ENCODE data around the gene HOXB8. TPM values are rescaled to one million over a fixed set of nuclear protein-coding genes. Genes with fewer than 3 reads are reported as not detected.

Gene HOXB8
- total RNA-seq, 1 donor from 2014 or later: 22.9 TPM

DNA sequence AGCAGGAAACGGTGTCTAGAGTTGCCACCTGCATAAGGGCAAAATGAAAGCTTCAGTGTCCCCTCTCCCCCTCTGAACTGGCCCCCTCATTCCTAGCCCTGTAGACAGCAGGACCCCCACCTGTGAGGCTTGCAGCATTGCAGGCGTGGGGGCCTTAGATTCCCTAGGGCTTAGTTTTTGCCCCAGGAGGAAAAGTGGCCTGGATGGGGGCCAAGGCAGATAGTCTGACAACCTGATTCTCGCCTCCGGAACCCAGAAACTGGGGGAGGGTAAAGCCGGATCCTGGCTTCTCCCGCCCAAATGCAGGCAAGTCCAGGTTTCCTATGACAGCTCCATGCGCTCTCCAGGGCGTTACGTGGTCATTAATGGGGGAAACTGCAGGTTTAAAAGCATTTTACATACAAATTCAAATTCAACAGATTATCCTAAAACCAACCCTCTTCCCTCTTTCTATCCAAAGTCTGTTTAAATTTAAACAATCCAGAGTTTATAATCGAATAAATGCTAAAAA is 9.6 kb downstream of the HOXB8 start:
- Mint-ChIP-seq H3K4me3 (peak overlapping the region; percentile 81), H3K9me3 (no peaks in the 10 kb centered on the region), H3K27ac (ENCODE audit: unreplicated experiment) (no peak overlapping the region), H3K36me3 (ENCODE audit: low read depth) (peaks cover 10% of the 10 kb centered on the region), H3K27me3 (ENCODE audit: low read depth) (peaks cover 100% of the 10 kb centered on the region), H3K4me1 (peaks cover 12% of the 10 kb centered on the region)
- DNase-seq (ENCODE audit: low read depth, low spot score): no peak
- TF ChIP-seq, protein P1, sequence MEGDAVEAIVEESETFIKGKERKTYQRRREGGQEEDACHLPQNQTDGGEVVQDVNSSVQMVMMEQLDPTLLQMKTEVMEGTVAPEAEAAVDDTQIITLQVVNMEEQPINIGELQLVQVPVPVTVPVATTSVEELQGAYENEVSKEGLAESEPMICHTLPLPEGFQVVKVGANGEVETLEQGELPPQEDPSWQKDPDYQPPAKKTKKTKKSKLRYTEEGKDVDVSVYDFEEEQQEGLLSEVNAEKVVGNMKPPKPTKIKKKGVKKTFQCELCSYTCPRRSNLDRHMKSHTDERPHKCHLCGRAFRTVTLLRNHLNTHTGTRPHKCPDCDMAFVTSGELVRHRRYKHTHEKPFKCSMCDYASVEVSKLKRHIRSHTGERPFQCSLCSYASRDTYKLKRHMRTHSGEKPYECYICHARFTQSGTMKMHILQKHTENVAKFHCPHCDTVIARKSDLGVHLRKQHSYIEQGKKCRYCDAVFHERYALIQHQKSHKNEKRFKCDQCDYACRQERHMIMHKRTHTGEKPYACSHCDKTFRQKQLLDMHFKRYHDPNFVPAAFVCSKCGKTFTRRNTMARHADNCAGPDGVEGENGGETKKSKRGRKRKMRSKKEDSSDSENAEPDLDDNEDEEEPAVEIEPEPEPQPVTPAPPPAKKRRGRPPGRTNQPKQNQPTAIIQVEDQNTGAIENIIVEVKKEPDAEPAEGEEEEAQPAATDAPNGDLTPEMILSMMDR (conservative IDR thresholded peaks at IDR 0.05): no peak

DNA sequence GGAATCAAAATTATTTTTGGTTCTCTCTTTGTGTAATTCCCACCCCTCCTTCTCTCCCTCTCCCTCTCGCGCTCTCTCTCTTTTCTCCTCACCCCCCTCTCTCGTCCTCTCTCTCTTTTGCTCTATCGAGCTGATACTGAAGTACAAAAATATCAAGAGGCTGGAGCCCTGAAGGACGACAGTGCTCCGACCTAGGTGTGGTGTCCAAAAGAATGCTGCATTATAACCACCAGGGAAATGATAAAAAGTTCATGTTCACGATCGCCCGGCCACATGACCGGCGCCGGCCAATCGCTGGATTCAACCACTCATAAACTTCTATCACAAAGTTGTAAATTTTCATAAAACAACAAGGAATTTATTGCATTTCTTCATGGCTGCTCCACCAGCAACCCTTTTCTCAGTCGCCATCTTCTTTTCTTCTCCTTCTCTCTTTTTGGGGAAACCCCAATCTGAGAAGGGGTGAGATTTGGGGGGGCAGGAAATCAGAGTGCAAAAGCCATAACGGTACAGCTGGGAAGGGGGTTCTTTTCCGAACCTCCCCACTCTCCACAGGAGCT is 10.2 kb downstream of the HOXB8 start, which contains the start of gene HOXB6:
Gene HOXB6 (minus strand): TSS at position 217 of the 560 bp plus-strand sequence. CDS start 6,836 bp downstream, outside the sequence.
- H3K27ac Mint-ChIP-seq (ENCODE audit: unreplicated experiment): peak within 1 kb of the TSS; percentile 88
- no peaks in the 10 kb centered on the region for H3K9me3 Mint-ChIP-seq
- H3K4me3 Mint-ChIP-seq: peak within 1 kb of the TSS; percentile 81
- no peak for DNase-seq (ENCODE audit: low read depth, low spot score)
- TF ChIP-seq, protein P1 (conservative IDR thresholded peaks at IDR 0.05): no peak
- peaks cover 100% of the 10 kb centered on the region for H3K27me3 Mint-ChIP-seq (ENCODE audit: low read depth)
- H3K36me3 Mint-ChIP-seq (ENCODE audit: low read depth): peaks cover 10% of the 10 kb centered on the region
- H3K4me1 Mint-ChIP-seq: peaks cover 12% of the 10 kb centered on the region

DNA sequence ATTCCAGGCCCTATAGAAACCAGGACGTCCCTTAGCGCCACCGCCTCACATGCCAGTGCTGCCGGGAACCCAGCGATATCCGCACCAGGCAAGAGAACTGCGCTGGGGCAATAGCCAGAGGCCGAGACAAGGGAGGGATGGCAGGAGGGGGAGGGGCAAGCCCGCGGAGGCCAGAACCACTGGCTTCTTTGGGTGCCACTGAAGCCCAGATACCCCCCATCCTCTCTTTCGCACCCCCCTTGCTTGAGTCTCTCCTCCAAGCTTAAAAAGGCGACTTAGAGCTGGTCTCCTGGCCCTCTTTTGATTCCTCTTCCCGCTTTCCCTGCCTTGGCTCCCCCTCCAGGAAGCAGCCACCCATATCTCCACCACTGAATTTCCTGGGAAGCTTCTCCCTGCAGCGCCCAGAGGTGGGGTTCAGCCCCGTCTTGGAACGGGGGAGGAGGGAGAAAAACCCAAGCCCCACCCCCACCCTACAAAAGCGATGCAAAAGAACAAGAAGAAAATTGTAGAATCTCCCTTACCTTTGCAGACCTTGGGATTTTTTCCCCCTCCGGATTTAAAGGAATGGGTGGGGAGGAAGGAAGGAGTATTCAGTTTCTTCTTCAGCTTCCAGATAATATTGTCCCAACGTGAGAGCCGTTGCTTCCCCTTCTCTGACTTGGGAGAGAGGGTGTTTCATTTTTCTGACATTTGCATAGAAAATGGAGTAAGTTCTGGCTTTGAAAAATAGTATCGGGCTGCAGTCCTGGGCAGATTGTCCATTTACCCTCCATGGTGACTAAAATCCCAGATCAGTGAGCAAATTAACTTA is 10.9 kb downstream of the HOXB8 start:
- Mint-ChIP-seq H3K27ac (ENCODE audit: unreplicated experiment) (peak overlapping the region; percentile 45), H3K36me3 (ENCODE audit: low read depth) (peaks cover 10% of the 10 kb centered on the region), H3K4me3 (peak overlapping the region; percentile 81), H3K27me3 (ENCODE audit: low read depth) (peaks cover 100% of the 10 kb centered on the region), H3K4me1 (peaks cover 10% of the 10 kb centered on the region), H3K9me3 (no peaks in the 10 kb centered on the region)
- DNase-seq (ENCODE audit: low read depth, low spot score): no peak
- TF ChIP-seq, protein P1 (conservative IDR thresholded peaks at IDR 0.05): no peak

DNA sequence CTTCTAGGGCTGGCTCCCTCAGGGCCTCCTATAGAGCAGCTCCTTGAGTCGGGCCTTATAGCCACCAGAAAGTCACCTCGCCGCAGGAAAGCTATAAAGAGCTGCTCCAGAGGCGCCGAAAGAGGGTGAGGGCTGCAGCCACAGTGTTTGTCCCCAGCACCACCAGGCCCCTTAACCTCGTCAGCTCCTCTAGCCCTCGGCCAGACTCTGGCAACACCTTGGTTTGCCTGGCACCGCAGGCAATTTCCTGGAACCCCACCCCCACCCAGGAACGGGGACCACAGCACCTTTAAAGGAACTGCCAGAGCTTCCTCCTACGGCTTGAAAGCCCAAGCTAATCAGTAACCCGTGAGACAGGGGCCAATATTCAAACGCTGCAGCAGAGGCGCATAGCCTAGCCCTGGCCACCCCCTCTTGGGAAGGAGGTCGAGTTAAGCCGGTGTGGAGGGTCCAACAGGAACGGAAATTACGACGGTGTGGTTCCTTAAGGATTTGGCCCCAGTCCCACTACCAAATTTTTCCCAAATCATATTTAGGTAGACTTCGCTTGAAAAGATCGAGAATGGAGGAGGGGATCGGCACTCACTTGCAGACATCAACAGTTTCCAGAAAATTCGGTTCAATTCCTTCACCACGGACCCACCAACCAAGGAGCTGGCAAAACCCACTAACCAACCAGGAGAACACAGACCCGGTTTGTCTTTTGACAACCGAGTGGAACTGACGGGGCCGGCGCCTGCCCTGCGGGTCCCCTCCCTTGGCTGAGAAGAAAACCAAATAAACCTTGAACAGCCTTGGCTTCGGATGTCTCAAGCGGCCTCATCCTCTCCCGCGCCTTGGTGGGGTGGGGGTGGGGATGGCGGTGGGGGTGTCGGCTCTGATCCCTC is 13.3 kb downstream of the HOXB8 start:
- TF ChIP-seq, protein P1 (conservative IDR thresholded peaks at IDR 0.05): no peak
- no peak for DNase-seq (ENCODE audit: low read depth, low spot score)
- peaks cover 4% of the 10 kb centered on the region for H3K4me1 Mint-ChIP-seq
- H3K36me3 Mint-ChIP-seq (ENCODE audit: low read depth): peaks cover 9% of the 10 kb centered on the region
- peak overlapping the region; percentile 57 for H3K27ac Mint-ChIP-seq (ENCODE audit: unreplicated experiment)
- H3K4me3 Mint-ChIP-seq: peak overlapping the region; percentile 81
- peaks cover 100% of the 10 kb centered on the region for H3K27me3 Mint-ChIP-seq (ENCODE audit: low read depth)
- H3K9me3 Mint-ChIP-seq: no peaks in the 10 kb centered on the region

DNA sequence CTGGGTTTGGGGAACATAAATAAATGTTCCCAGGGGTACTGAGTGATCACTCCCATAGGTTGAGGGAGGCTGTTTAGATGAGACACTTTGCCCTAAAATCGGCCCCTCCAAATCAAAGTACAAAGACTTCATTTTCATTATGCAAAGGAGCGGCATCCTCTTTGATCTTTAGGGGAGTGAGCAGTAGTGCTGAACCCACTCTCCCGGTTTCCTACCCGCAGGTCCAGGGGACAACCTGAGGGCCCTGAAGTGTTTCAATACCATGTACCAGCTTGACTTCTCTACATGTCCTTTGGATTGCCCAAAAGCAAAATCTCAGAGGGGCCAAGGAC is 13.9 kb downstream of the HOXB8 start:
- H3K36me3 Mint-ChIP-seq (ENCODE audit: low read depth): peaks cover 5% of the 10 kb centered on the region
- H3K9me3 Mint-ChIP-seq: no peaks in the 10 kb centered on the region
- peaks cover 3% of the 10 kb centered on the region for H3K4me1 Mint-ChIP-seq
- peak overlapping the region; percentile 81 for H3K4me3 Mint-ChIP-seq
- no peak for DNase-seq (ENCODE audit: low read depth, low spot score)
- TF ChIP-seq, protein P1 (conservative IDR thresholded peaks at IDR 0.05): no peak
- H3K27me3 Mint-ChIP-seq (ENCODE audit: low read depth): peaks cover 100% of the 10 kb centered on the region
- H3K27ac Mint-ChIP-seq (ENCODE audit: unreplicated experiment): no peak overlapping the region

Data from neural crest cell (in vitro differentiated cells).